Fibroblast of gingiva (primary cell): ENCODE measurements around the gene NEURL4.

Source experiments
- DNase-seq: peaks from one replicate; pipeline ENCODE4 v3.0.0-alpha.2; 2011; ENCODE audit warnings: low read depth

The NEURL4 gene

DNA sequence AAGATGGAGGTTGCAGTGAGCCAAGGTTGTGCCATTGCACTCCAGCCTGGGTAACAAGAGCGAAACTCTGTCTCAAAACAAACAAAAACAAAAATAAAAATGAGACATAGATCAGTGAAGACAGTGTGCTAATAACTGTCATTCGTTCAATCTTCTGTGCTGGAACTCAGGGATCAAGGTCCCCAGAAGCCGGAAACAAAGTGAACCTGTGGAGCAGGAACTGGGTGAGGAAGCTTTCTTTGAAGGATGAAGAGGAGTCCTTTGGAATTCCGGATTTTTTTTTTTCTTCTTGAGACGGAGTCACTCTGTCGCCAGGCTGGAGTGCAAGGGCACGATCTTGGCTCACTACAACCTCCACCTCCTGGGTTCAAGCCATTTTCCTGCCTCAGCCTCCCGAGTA, 49.7 kb downstream of the NEURL4 start:
- no peak for DNase-seq

DNA sequence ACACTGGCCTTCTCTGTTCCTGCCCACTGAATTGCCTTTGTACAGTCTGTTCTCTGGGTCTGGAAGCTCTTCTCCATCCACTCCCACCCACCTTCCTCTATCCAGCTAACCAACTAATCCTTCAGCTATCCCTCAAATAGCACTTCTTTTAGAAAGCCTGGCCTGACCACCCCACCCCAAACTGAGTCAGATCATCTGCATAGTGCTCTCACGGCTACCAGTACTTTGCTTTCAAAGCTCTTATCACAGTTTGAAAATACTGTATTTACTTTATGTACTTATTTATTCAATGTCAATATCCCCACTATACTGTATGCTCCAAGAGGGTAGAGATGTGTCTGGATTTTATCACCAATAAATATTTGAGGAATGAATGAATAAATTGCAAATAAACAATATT, 62.4 kb downstream of the NEURL4 start:
- DNase-seq: no peak
